Suprapubic skin (tissue), 4 donors: Measurements from ENCODE around the gene KRT71. TPM values are rescaled to one million over a fixed set of nuclear protein-coding genes. Genes with fewer than 3 reads are reported as not detected.

Experiments used
- DNase-seq, 2 donors: peaks; one replicate each; pipeline ENCODE4 v3.0.0-alpha.2; 2019; ENCODE audit warnings: low spot score in 2 of 2
- H3K27ac ChIP-seq: fragments of 200-600 bp; sonication (generic); one replicate; pipeline ENCODE4 v1.5.1; 2019
- H3K27me3 ChIP-seq: fragments of 200-600 bp; sonication (generic); one replicate; pipeline ENCODE4 v1.5.1; 2019
- H3K36me3 ChIP-seq: fragments of 200-600 bp; sonication (generic); one replicate; pipeline ENCODE4 v1.5.1; 2019
- H3K4me1 ChIP-seq: fragments of 200-600 bp; sonication (generic); one replicate; pipeline ENCODE4 v1.5.1; 2019
- H3K4me3 ChIP-seq: fragments of 200-600 bp; sonication (generic); one replicate; pipeline ENCODE4 v1.5.1; 2019; ENCODE audit warnings: mild to moderate bottlenecking
- H3K9me3 ChIP-seq: fragments of 200-600 bp; sonication (generic); one replicate; pipeline ENCODE4 v1.5.1; 2019
- EP300 ChIP-seq: sonication (generic); formaldehyde crosslinking; IDR thresholded peaks from one replicate; pipeline ENCODE4 v1.6.1; 2017; ENCODE audit warnings: antibody characterized with exemption
- POLR2A ChIP-seq, 2 donors: fragments of 450-650 bp; IDR thresholded peaks; one replicate each; pipeline ENCODE4 v1.6.1; 2017; ENCODE audit warnings: antibody characterized with exemption in 2 of 2, mild to moderate bottlenecking in 2 of 2, moderate library complexity in 2 of 2
- POLR2AphosphoS5 ChIP-seq, 3 donors: sonication (generic); formaldehyde crosslinking; IDR thresholded peaks; one replicate each; pipeline ENCODE4 v1.6.1; 2017; ENCODE audit warnings: antibody characterized with exemption in 3 of 3
- WGBS: methylation state at CpG from one replicate; pipeline ENCODE4 v1.1.5; 2018; 5-methylcytosine and 5-hydroxymethylcytosine counted together
- total RNA-seq, 4 donors: library from RNA; depleted of rRNA; stranded (reverse); fragments of >200 nt; gene quantifications; one replicate each; pipeline ENCODE4 v1.1.0, GENCODE V29; 2016
- TF ChIP-seq, protein P1 (sequence below), 2 donors: fragments of 200-600 bp in 1 of 2; fragments of 450-650 bp in 1 of 2; sonication (generic) in 1 of 2; IDR thresholded peaks; one replicate each; pipeline ENCODE4 v1.5.1; 2016 to 2019; ENCODE audit warnings: antibody characterized with exemption in 2 of 2, mild to moderate bottlenecking in 1 of 2, moderate library complexity in 1 of 2

The KRT71 gene
- total RNA-seq, 4 donors from 2014 or later, result 5.5 to 231 (median 70.8) TPM

DNA sequence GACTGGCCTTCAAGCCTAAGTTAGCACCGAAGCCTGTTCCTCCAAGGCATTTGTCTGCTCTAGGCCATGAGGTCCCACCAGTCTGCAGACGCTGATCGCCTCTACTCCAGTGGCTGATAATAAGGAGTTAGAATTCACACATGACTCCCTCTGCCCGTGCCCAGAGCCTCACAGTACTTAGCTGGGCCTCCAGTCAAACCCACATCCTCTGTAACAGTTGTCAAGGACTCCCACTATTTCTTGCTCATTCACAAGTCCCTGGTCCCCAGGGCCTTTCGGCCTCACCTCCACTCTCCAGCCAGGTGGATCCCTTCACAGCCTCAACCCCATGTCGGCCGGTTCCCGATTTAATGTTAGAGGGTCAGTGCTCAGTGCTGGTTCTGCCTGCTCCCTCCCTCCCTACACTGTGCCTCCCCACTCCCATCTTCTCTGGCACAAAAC is 26.4 kb downstream of the KRT71 start:
- DNase-seq, result peak in 1 of 2 donors; percentile 55
- TF ChIP-seq POLR2AphosphoS5 (IDR thresholded peaks at IDR 0.05), result no peak
- TF ChIP-seq, protein P1, sequence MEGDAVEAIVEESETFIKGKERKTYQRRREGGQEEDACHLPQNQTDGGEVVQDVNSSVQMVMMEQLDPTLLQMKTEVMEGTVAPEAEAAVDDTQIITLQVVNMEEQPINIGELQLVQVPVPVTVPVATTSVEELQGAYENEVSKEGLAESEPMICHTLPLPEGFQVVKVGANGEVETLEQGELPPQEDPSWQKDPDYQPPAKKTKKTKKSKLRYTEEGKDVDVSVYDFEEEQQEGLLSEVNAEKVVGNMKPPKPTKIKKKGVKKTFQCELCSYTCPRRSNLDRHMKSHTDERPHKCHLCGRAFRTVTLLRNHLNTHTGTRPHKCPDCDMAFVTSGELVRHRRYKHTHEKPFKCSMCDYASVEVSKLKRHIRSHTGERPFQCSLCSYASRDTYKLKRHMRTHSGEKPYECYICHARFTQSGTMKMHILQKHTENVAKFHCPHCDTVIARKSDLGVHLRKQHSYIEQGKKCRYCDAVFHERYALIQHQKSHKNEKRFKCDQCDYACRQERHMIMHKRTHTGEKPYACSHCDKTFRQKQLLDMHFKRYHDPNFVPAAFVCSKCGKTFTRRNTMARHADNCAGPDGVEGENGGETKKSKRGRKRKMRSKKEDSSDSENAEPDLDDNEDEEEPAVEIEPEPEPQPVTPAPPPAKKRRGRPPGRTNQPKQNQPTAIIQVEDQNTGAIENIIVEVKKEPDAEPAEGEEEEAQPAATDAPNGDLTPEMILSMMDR (IDR thresholded peaks at IDR 0.05), result no peak
- TF ChIP-seq EP300, result no peak
- TF ChIP-seq POLR2A (IDR thresholded peaks at IDR 0.05), result no peak
- peaks cover 46% of the 10 kb centered on the region for H3K4me1 ChIP-seq
- WGBS, result 85% methylated on average over 8 of the region's 8 CpGs
- H3K4me3 ChIP-seq, result no peak overlapping the region
- H3K9me3 ChIP-seq, result no peaks in the 10 kb centered on the region
- H3K27me3 ChIP-seq, result no peaks in the 10 kb centered on the region
- no peak overlapping the region for H3K27ac ChIP-seq
- no peaks in the 10 kb centered on the region for H3K36me3 ChIP-seq

DNA sequence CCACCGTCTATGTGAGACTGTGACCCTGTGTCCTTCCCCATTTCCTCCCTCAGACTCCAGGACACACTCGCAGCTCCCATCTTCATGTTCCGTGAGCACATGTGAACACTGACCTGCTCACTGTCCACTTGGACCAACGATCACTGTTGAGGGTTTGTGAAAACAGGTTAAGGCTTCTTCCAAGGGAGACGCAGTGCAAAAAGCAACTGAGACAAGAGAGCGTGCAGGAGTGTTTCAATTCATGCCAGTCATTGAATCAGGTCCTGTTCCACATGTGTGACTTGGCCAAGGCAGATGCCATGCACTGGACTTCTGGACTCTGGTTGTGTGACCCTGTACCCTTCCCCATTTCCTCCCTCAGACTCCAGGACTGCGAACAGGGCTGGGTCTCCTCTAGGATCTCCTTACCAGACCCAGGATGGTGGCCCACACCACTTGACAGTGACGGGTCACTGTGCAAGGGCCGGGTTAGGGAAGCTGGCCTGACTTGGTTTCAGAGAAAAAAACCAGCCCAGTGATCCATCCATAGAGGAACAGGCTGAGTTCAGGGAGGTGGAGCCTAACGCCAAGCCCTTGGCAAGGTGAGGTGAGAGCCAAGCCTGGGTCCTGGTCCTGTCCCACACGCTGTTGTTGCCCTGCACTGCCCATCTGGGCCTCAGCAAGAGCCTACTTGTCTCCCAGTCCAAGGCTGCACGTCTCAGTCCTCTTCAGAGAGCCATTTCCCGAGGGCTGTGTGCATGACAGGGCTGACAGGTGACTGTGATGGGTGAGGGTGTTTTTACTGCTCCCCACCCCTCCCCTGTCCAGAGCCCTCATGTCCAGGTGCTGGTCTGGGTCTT is 27.1 kb downstream of the KRT71 start:
- peaks cover 53% of the 10 kb centered on the region for H3K4me1 ChIP-seq

DNA sequence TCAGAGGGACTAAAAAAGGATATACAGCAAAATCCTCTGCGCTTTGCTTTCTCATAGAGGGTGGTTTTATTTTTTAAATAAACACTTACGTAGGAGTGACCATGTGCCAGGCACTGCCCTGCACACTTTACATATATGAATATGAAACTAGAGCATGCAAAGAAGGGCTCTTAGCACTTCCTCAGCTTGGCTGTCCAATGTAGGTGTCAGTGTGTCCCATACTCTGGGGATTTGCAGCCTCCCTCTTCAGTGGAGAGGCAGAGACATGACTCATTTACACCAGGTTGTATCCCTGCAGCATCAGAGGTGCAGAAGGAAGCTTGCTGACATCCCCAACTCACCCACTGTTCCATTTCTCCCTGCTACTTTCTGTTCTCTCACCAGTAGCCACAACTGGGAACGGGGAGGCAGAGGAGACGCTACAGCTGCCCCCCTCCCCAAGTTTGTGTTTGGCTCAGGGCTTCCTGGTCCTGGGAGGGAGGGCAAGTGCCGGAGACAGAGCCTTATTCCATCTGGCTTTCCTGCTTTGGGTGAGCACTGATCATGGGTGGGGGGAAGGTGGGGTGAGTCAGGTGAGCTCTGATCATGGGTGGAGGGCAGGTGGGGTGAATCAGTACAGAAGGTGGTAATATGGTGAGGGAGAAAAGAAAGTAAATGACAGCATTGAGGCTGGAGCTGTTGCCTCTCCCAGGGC is 27.9 kb downstream of the KRT71 start:
- no peak for TF ChIP-seq POLR2AphosphoS5 (IDR thresholded peaks at IDR 0.05)
- TF ChIP-seq EP300, result no peak
- TF ChIP-seq POLR2A (IDR thresholded peaks at IDR 0.05), result no peak
- TF ChIP-seq, protein P1 (IDR thresholded peaks at IDR 0.05), result no peak
- DNase-seq, result peak; percentile 27 to 32
- 33% methylated on average over 5 of the region's 5 CpGs for WGBS
- no peaks in the 10 kb centered on the region for H3K36me3 ChIP-seq
- peaks cover 6% of the 10 kb centered on the region for H3K27me3 ChIP-seq
- H3K4me1 ChIP-seq, result peaks cover 60% of the 10 kb centered on the region
- no peaks in the 10 kb centered on the region for H3K9me3 ChIP-seq
- peak overlapping the region; percentile 94 for H3K27ac ChIP-seq
- no peak overlapping the region for H3K4me3 ChIP-seq

More for the DNA sequence above, 27.1 kb downstream of the KRT71 start:
- no peaks in the 10 kb centered on the region for H3K36me3 ChIP-seq
- no peak overlapping the region for H3K4me3 ChIP-seq
- H3K27me3 ChIP-seq, result no peaks in the 10 kb centered on the region
- TF ChIP-seq, protein P1 (IDR thresholded peaks at IDR 0.05), result no peak
- TF ChIP-seq POLR2A (IDR thresholded peaks at IDR 0.05) (no peak), EP300 (no peak), POLR2AphosphoS5 (IDR thresholded peaks at IDR 0.05) (no peak)
- 76% methylated on average over 9 of the region's 13 CpGs for WGBS
- peak; percentile 48 to 52 for DNase-seq
- H3K27ac ChIP-seq, result peak overlapping the region; percentile 94
- no peaks in the 10 kb centered on the region for H3K9me3 ChIP-seq

DNA sequence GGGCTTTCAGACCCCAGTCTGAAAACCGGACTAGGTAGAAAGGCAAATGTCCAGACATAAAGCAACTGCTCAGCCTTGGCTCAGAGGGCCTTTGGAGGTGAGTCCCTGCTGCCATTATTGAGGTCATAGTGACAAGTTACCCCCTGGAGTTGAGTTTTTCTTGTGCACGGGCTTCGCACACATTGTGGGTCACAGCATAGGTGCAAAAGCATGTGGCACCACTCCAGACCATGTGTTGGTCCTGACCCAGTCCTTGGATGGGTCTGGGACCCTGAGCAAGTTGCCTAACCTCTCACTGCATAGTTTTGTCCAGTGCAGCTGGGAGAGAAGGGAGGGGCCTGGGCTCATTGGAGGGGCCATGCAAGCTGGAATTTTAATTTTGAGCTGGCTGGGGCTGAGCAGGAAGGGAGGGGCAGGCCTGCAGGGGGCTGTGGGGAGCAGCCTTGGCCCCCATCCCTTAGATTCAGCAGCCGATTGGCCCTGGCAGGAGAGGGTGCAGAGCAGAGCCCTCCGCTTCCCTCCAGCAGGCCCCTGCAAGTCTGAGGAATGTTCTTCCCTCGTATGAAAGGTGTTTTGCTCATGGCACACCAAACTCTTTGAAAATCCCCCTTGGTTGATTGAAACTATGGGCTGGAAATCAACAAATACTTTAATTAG is 28.6 kb downstream of the KRT71 start:
- 35% methylated on average over 6 of the region's 6 CpGs for WGBS
- TF ChIP-seq POLR2A (IDR thresholded peaks at IDR 0.05) (no peak), EP300 (no peak), POLR2AphosphoS5 (IDR thresholded peaks at IDR 0.05) (no peak)
- TF ChIP-seq, protein P1 (IDR thresholded peaks at IDR 0.05), result no peak
- Histone ChIP-seq H3K4me3 (no peak overlapping the region), H3K4me1 (peaks cover 60% of the 10 kb centered on the region), H3K27ac (peak overlapping the region; percentile 94), H3K36me3 (no peaks in the 10 kb centered on the region), H3K9me3 (no peaks in the 10 kb centered on the region), H3K27me3 (peaks cover 10% of the 10 kb centered on the region)
- DNase-seq, result peak in 1 of 2 donors; percentile 57
